Adipose tissue (tissue), 3 donors: ENCODE measurements around the gene BSN. TPM values are rescaled to one million over a fixed set of nuclear protein-coding genes. Genes with fewer than 3 reads are reported as not detected.

ENCODE experiments used
- H3K27ac ChIP-seq: one replicate; pipeline ENCODE4 v1.5.1; 2013; ENCODE audit warnings: low read depth, low read length
- WGBS, 3 donors: extraction: QIAGEN DNeasy Blood & Tissue Kit; methylation state at CpG; one replicate each; pipeline ENCODE4 v1.1.7; 2013; 5-methylcytosine and 5-hydroxymethylcytosine counted together
- polyA plus RNA-seq, 3 donors: library from polyadenylated mRNA; stranded (reverse); fragments of 200-250 nt; gene quantifications; one replicate each; pipeline ENCODE4 v1.2.3, GENCODE V29; 2013
- donor health status: healthy with polysubstance abuse.
- donor health status: Bipolar disorder and iron deficiency.
- donor health status: healthy.

The BSN gene
- polyA plus RNA-seq, 3 donors, result 0.06 to 0.49 (median 0.11) TPM

- WGBS, 3 donors, result 66 to 82% (median 66%) methylated on average over 8 of the region's 8 CpGs
- no peak overlapping the region for H3K27ac ChIP-seq
Observed at GRCh38 chr3:49644684-49645083, 90.4 kb downstream of the BSN start.

GRCh38 chr3:49646236-49646635, 92.0 kb downstream of the BSN start:
- H3K27ac ChIP-seq, result no peak overlapping the region
- WGBS, 3 donors, result 59 to 86% (median 76%) methylated on average over 3 of the region's 3 CpGs

- H3K27ac ChIP-seq, result no peak overlapping the region
- WGBS, 3 donors, result 44 to 65% (median 57%) methylated on average over 2 of the region's 2 CpGs
Observed at GRCh38 chr3:49647741-49648140, 93.5 kb downstream of the BSN start.

GRCh38 chr3:49648354-49649019, 94.2 kb downstream of the BSN start:
- no peak overlapping the region for H3K27ac ChIP-seq
- WGBS, 3 donors, result 68 to 86% (median 82%) methylated on average over 3 of the region's 3 CpGs

- no peak overlapping the region for H3K27ac ChIP-seq
- 93 to 100% (median 95%) methylated on average over 1 of the region's 1 CpG for WGBS, 3 donors
Observed at GRCh38 chr3:49649576-49649975, 95.3 kb downstream of the BSN start.

- H3K27ac ChIP-seq, result no peak overlapping the region
- WGBS, 3 donors, result 62 to 100% (median 63%) methylated on average over 1 of the region's 1 CpG
Observed at GRCh38 chr3:49650177-49650576, 95.9 kb downstream of the BSN start.

- 64 to 77% (median 69%) methylated on average over 8 of the region's 8 CpGs for WGBS, 3 donors
- no peak overlapping the region for H3K27ac ChIP-seq
Observed at GRCh38 chr3:49650637-49651036, 96.4 kb downstream of the BSN start.

- no peak overlapping the region for H3K27ac ChIP-seq
- WGBS, 3 donors, result 89 to 91% (median 91%) methylated on average over 36 of the region's 36 CpGs
Observed at GRCh38 chr3:49652218-49652902, 98.1 kb downstream of the BSN start.

GRCh38 chr3:49652903-49653415, 98.7 kb downstream of the BSN start:
- WGBS, 3 donors, result 86 to 91% (median 88%) methylated on average over 21 of the region's 21 CpGs
- H3K27ac ChIP-seq, result no peak overlapping the region

GRCh38 chr3:49653621-49654020, 99.3 kb downstream of the BSN start:
- WGBS, 3 donors, result 75 to 80% (median 78%) methylated on average over 8 of the region's 8 CpGs
- H3K27ac ChIP-seq, result no peak overlapping the region

GRCh38 chr3:49654176-49654825, 100.0 kb downstream of the BSN start:
- 87 to 92% (median 91%) methylated on average over 17 of the region's 17 CpGs for WGBS, 3 donors

GRCh38 chr3:49654955-49655556, 100.8 kb downstream of the BSN start:
- WGBS, 3 donors, result 64 to 80% (median 69%) methylated on average over 10 of the region's 10 CpGs
- H3K27ac ChIP-seq, result no peak overlapping the region

More at GRCh38 chr3:49654176-49654825, 100.0 kb downstream of the BSN start:
- H3K27ac ChIP-seq, result no peak overlapping the region

GRCh38 chr3:49655731-49656285, 101.5 kb downstream of the BSN start:
- 94 to 97% (median 95%) methylated on average over 19 of the region's 19 CpGs for WGBS, 3 donors
- H3K27ac ChIP-seq, result no peak overlapping the region

- H3K27ac ChIP-seq, result no peak overlapping the region
- 50 to 69% (median 53%) methylated on average over 18 of the region's 18 CpGs for WGBS, 3 donors
Observed at GRCh38 chr3:49656541-49657112, 102.3 kb downstream of the BSN start.

GRCh38 chr3:49657208-49657915, 103.1 kb downstream of the BSN start:
- WGBS, 3 donors, result 93 to 95% (median 94%) methylated on average over 36 of the region's 36 CpGs
- no peak overlapping the region for H3K27ac ChIP-seq

- WGBS, 3 donors, result 57 to 67% (median 64%) methylated on average over 2 of the region's 2 CpGs
Observed at GRCh38 chr3:49658711-49659110, 104.4 kb downstream of the BSN start.

GRCh38 chr3:49659756-49660155, 105.5 kb downstream of the BSN start:
- 59 to 83% (median 60%) methylated on average over 4 of the region's 4 CpGs for WGBS, 3 donors
- H3K27ac ChIP-seq, result no peak overlapping the region

More at GRCh38 chr3:49658711-49659110, 104.4 kb downstream of the BSN start:
- no peak overlapping the region for H3K27ac ChIP-seq

GRCh38 chr3:49661281-49661680, 107.0 kb downstream of the BSN start:
- whole genome bisulfite sequencing, 3 donors, result 71 to 88% (median 84%) methylated on average over 14 of the region's 14 CpGs

More at GRCh38 chr3:49661281-49661680, 107.0 kb downstream of the BSN start:
- H3K27ac ChIP-seq, result no peak overlapping the region
